Large intestine (tissue), 3 donors: ENCODE results near the gene AGXT. TPM values are rescaled to one million over a fixed set of nuclear protein-coding genes. Genes with fewer than 3 reads are reported as not detected.
A peak's percentile ranks its signal among the peaks of the same experiment; 100 is the strongest.

Experiments used
- DNase-seq, 2 donors: peaks; one replicate each; pipeline versions ENCODE4 v3.0.0 to v3.0.0-alpha.2; 2013
- H3K27ac ChIP-seq: one replicate; pipeline ENCODE4 v1.5.1; 2013; ENCODE audit warnings: low read length
- H3K27me3 ChIP-seq: 2 replicates; pipeline ENCODE4 v1.6.1; 2013; ENCODE audit warnings: low read length; ENCODE audit not compliant: control insufficient read depth, insufficient read depth
- H3K36me3 ChIP-seq: 2 replicates; pipeline ENCODE4 v1.6.1; 2013; ENCODE audit warnings: low read length; ENCODE audit not compliant: control insufficient read depth, insufficient read depth
- H3K4me1 ChIP-seq: one replicate; pipeline ENCODE4 v1.6.1; 2013; ENCODE audit warnings: low read length; ENCODE audit not compliant: control insufficient read depth, insufficient read depth
- H3K4me3 ChIP-seq: one replicate; pipeline ENCODE4 v1.5.1; 2013; ENCODE audit warnings: low read length
- H3K9me3 ChIP-seq: one replicate; pipeline ENCODE4 v1.6.1; 2013; ENCODE audit warnings: mild to moderate bottlenecking, low read depth, low read length, moderate library complexity; ENCODE audit not compliant: control insufficient read depth
- WGBS: methylation state at CpG from one replicate; pipeline ENCODE4 v1.1.5; 2013; ENCODE audit warnings: low lambda C conversion rate; ENCODE audit not compliant: insufficient coverage; 5-methylcytosine and 5-hydroxymethylcytosine counted together
- polyA plus RNA-seq: library from polyadenylated mRNA; unstranded; fragments of 120-200 nt; gene quantifications from one replicate; pipeline ENCODE4 v1.2.1, GENCODE V29; 2013

AGXT gene
- polyA plus RNA-seq, 1 donor = 0.66 TPM

DNA sequence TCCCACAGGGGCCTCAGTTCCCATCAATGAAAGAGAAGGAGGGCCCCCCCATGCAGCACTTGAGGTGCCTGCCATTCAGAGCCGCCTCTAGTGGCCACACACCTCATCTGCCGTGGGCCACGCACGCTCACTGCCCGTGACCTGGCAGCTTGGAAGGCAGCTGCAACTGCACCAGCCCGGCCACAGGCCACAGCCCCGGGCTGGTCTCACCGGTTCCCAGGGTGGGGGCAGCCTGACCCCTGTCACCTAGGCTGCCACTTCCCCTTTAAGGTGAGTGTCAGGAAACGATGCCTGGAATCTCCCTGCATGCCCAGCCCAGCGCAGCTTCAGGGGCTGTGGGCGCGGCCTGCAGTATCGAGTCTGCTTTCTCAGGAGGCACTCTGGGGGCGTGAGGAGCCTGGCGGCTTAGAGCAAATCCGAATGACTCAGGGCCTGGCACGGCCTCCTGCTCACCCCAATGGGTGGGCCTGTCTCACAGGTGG, 24.8 kb downstream of the AGXT start:
- H3K27me3 ChIP-seq = no peaks in the 10 kb centered on the region
- H3K4me3 ChIP-seq = no peak overlapping the region
- H3K9me3 ChIP-seq = no peaks in the 10 kb centered on the region
- WGBS = no CpG with 5 or more reads among the region's 17 CpGs
- peaks cover 69% of the 10 kb centered on the region for H3K4me1 ChIP-seq
- DNase-seq = peak; percentile 64 to 72
- no peaks in the 10 kb centered on the region for H3K36me3 ChIP-seq
- no peak overlapping the region for H3K27ac ChIP-seq

DNA sequence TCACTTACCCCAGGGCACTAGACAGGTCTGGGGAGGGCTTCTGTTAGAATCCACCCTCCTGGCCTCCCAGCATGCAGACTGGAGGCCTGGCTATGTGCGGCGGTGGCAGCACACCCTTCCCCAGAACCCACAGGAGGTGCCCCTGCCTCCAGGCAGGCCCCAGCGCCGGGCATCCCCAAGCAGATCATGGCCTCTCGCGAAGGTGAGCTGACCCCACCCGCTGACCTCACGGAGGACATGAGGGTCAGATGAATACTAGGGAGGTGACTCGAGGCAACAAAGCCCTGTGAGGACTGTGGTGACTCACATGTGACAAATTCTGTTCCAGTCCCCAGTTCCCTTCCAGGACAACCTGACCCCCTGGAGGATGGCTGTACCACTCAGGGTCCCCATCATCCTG, 25.4 kb downstream of the AGXT start:
- peaks cover 68% of the 10 kb centered on the region for H3K4me1 ChIP-seq
- no peak overlapping the region for H3K4me3 ChIP-seq
- no peaks in the 10 kb centered on the region for H3K36me3 ChIP-seq
- H3K27ac ChIP-seq = no peak overlapping the region
- DNase-seq = no peak
- no CpG with 5 or more reads among the region's 9 CpGs for WGBS
- no peaks in the 10 kb centered on the region for H3K9me3 ChIP-seq
- H3K27me3 ChIP-seq = no peaks in the 10 kb centered on the region

GRCh38 chr2:240894836-240895558, 26.4 kb downstream of the AGXT start:
- Histone ChIP-seq H3K27ac (no peak overlapping the region), H3K9me3 (no peaks in the 10 kb centered on the region), H3K36me3 (no peaks in the 10 kb centered on the region), H3K4me1 (peaks cover 58% of the 10 kb centered on the region), H3K4me3 (no peak overlapping the region), H3K27me3 (no peaks in the 10 kb centered on the region)
- WGBS = no CpG with 5 or more reads among the region's 28 CpGs
- DNase-seq = no peak

DNA sequence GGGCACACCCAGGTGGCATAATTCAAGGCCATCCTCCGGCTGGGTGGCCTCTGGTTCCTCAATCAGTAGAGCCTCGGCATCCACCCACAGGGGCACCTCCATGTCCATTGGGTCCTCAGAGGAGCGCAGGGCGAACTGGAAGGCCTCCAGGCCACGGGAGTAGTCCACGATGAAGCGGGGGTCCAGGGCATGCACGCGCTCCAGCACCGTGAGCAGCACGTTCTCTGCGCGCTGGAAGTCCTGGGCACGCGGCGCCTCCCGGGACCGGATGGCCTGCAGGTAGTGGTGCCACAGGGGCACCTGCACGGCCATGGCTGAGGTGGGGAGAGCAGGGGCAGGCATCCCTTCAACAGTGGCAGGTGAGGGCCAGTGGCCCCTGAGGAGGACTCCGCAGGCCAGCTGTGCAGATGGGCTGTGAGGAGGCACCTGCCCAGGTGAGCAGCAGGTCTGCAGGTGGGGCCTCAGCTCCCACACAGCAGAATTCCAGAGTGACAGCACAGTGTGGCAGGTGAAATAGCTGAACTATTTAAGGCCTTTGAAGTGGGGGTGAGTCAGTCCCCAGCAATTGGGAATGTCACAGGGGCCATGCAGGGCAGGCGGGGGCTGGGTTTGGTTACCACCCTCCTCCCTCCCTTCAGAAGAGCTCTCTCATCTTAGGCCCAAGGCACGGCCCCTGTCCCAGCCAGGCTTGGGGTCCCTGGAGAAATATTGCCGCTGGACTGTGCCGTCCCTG, 27.2 kb downstream of the AGXT start, which contains the start of gene MAB21L4:
TSS of gene MAB21L4 (minus strand) at position 501 of the 733 bp plus-strand sequence. CDS start at position 342, 159 bp downstream.
- no peaks in the 10 kb centered on the region for H3K36me3 ChIP-seq
- H3K4me3 ChIP-seq = peak within 1 kb of the TSS; percentile 42
- no peaks in the 10 kb centered on the region for H3K27me3 ChIP-seq
- H3K4me1 ChIP-seq = peaks cover 56% of the 10 kb centered on the region
- H3K27ac ChIP-seq = peak within 1 kb of the TSS; percentile 67
- peak in 1 of 2 donors; percentile 67 for DNase-seq
- WGBS = no CpG with 5 or more reads among the region's 24 CpGs
- no peaks in the 10 kb centered on the region for H3K9me3 ChIP-seq

DNA sequence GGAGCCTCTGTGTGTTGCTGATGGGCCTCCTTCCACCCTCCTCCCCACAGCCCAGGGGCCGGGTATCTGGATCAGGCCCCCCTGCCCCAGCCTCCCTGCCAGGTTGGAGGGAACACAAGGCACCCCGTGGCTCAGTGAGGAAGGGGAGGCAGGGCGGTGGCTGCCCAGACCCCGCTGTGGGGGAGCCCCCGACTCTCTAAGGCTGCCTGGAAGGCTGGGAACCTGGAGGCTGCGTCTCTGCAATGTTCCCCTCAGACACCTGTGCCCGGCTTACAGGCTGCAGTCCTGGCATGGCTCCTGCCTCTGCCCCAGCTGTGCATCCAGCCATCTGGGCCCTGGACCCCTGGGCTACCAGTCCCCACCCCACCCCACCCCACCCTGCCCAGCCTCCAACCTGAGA, 27.8 kb downstream of the AGXT start:
- peaks cover 56% of the 10 kb centered on the region for H3K4me1 ChIP-seq
- H3K36me3 ChIP-seq = no peaks in the 10 kb centered on the region
- H3K9me3 ChIP-seq = peaks cover 3% of the 10 kb centered on the region
- H3K27ac ChIP-seq = peak overlapping the region; percentile 67
- no peak for DNase-seq
- no peaks in the 10 kb centered on the region for H3K27me3 ChIP-seq
- no CpG with 5 or more reads among the region's 7 CpGs for WGBS
- peak overlapping the region; percentile 42 for H3K4me3 ChIP-seq

DNA sequence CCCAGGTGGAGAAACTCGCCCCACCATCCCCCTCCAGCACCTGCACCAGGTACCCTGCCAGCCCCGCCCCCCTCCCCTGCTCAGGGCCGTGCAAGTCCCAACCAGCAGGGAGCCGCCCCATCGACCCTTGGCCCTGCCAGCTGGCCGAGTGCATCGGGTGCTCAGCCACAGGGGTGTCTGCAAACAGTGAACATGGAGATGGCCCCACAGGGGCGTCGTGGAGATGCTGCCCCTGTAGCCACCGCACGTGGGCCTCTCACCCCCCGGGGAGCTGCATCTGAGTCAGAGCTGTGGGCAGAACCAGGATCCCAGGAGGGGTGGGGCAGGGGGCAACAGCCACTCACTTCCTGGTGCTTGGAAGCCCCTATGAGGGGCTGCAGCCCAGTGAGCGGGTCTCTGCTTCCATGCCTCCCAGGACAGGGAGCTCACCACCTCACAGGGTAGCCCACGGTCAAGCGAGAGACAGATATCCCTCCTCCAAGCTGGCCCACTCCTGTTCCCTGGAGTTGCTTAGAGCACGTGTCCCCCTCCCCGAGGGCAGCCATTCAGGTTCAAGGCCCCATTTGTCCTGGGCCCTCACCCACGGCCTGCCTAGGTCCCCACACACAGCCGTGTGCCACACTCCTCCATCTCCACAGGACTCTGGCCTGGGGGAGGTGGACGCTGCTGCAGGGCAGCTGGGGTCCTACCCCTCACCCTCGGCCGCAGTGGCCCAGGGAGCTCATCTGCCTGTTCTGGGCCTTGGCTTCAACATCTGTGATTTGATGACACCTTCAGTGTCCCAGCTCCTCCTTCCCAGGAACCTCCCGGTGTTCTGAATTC, 28.5 kb downstream of the AGXT start:
- Histone ChIP-seq H3K36me3 (no peaks in the 10 kb centered on the region), H3K4me3 (no peak overlapping the region), H3K4me1 (peaks cover 56% of the 10 kb centered on the region), H3K27ac (peak overlapping the region; percentile 48), H3K27me3 (no peaks in the 10 kb centered on the region), H3K9me3 (peaks cover 3% of the 10 kb centered on the region)
- WGBS = no CpG with 5 or more reads among the region's 23 CpGs
- DNase-seq = peak; percentile 86 to 93

GRCh38 chr2:240898108-240898730, 29.6 kb downstream of the AGXT start:
- Histone ChIP-seq H3K27me3 (no peaks in the 10 kb centered on the region), H3K4me3 (no peak overlapping the region), H3K9me3 (peaks cover 3% of the 10 kb centered on the region), H3K27ac (peak overlapping the region; percentile 17), H3K4me1 (peaks cover 54% of the 10 kb centered on the region), H3K36me3 (no peaks in the 10 kb centered on the region)
- WGBS = 92% methylated on average over 2 of the region's 17 CpGs
- DNase-seq = peak in 1 of 2 donors; percentile 63

GRCh38 chr2:240898731-240899467, 30.3 kb downstream of the AGXT start:
- WGBS = 57% methylated on average over 5 of the region's 23 CpGs
- peak overlapping the region; percentile 17 for H3K27ac ChIP-seq
- DNase-seq = no peak

GRCh38 chr2:240899468-240899865, 30.8 kb downstream of the AGXT start:
- Histone ChIP-seq H3K4me3 (no peak overlapping the region), H3K9me3 (peaks cover 3% of the 10 kb centered on the region), H3K36me3 (no peaks in the 10 kb centered on the region), H3K4me1 (peaks cover 45% of the 10 kb centered on the region), H3K27ac (no peak overlapping the region), H3K27me3 (no peaks in the 10 kb centered on the region)
- no CpG with 5 or more reads among the region's 19 CpGs for WGBS
- no peak for DNase-seq

More at GRCh38 chr2:240898731-240899467, 30.3 kb downstream of the AGXT start:
- H3K36me3 ChIP-seq = no peaks in the 10 kb centered on the region
- no peaks in the 10 kb centered on the region for H3K27me3 ChIP-seq
- H3K9me3 ChIP-seq = peaks cover 3% of the 10 kb centered on the region
- peaks cover 47% of the 10 kb centered on the region for H3K4me1 ChIP-seq
- H3K4me3 ChIP-seq = no peak overlapping the region
